ENCODE measurements around the gene GRHPR.
A peak's percentile ranks its signal among the peaks of the same experiment; 100 is the strongest.
"Not testable (repeated sequence)": the region's sequence is repeated elsewhere in the genome, so short reads cannot be mapped to it uniquely, and the experiment has no call there.

The GRHPR gene

GRCh38 chr9:37422289-37423104 is at the start of gene GRHPR:
Gene GRHPR (plus strand): TSS chr9:37422696. CDS start chr9:37422751, 55 bp downstream.
- peak; percentile 94 for DNase-seq
- peak; percentile 99 for ATAC-seq

- no peak for ATAC-seq
- no peak for DNase-seq
Measured at GRCh38 chr9:37372839-37373238, 49.7 kb upstream of the GRHPR start.

GRCh38 chr9:37373621-37374020 is 48.9 kb upstream of the GRHPR start:
- ATAC-seq (no peak), DNase-seq (no peak)

GRCh38 chr9:37374892-37375291 is 47.6 kb upstream of the GRHPR start:
- ATAC-seq (no peak), DNase-seq (peak; percentile 21)

GRCh38 chr9:37377688-37378612 is 44.5 kb upstream of the GRHPR start:
- DNase-seq, result no peak
- ATAC-seq, result peak; percentile 50

GRCh38 chr9:37378613-37379004 is 43.9 kb upstream of the GRHPR start:
- ATAC-seq (no peak), DNase-seq (no peak)

GRCh38 chr9:37379835-37380234 is 42.7 kb upstream of the GRHPR start:
- ATAC-seq (no peak), DNase-seq (no peak)

GRCh38 chr9:37380570-37380969 is 41.9 kb upstream of the GRHPR start:
- no peak for DNase-seq
- ATAC-seq, result no peak

GRCh38 chr9:37381094-37381741 is 41.3 kb upstream of the GRHPR start:
- ATAC-seq (no peak), DNase-seq (no peak)

GRCh38 chr9:37382161-37382981 is 40.1 kb upstream of the GRHPR start:
- ATAC-seq (no peak), DNase-seq (no peak)

GRCh38 chr9:37382982-37383357 is 39.5 kb upstream of the GRHPR start:
- ATAC-seq, result no peak

GRCh38 chr9:37383393-37383792 is 39.1 kb upstream of the GRHPR start:
- ATAC-seq, result no peak

More at GRCh38 chr9:37382982-37383357, 39.5 kb upstream of the GRHPR start:
- DNase-seq, result no peak

GRCh38 chr9:37383876-37384746 is 38.4 kb upstream of the GRHPR start:
- ATAC-seq (no peak), DNase-seq (no peak)

More at GRCh38 chr9:37383393-37383792, 39.1 kb upstream of the GRHPR start:
- no peak for DNase-seq

- DNase-seq (no peak), ATAC-seq (no peak)
Measured at GRCh38 chr9:37385286-37385685, 37.2 kb upstream of the GRHPR start.

- ATAC-seq, result no peak
- DNase-seq, result no peak
Measured at GRCh38 chr9:37386988-37387387, 35.5 kb upstream of the GRHPR start.

GRCh38 chr9:37390759-37391158 is 31.7 kb upstream of the GRHPR start:
- DNase-seq, result peak; percentile 46

GRCh38 chr9:37392272-37392671 is 30.2 kb upstream of the GRHPR start:
- ATAC-seq (no peak), DNase-seq (no peak)

More at GRCh38 chr9:37390759-37391158, 31.7 kb upstream of the GRHPR start:
- no peak for ATAC-seq

- no peak for ATAC-seq
- DNase-seq, result no peak
Measured at GRCh38 chr9:37395229-37395628, 27.3 kb upstream of the GRHPR start.

- ATAC-seq (no peak), DNase-seq (no peak)
Measured at GRCh38 chr9:37395663-37396062, 26.8 kb upstream of the GRHPR start.

GRCh38 chr9:37397948-37398347 is 24.5 kb upstream of the GRHPR start:
- ATAC-seq, DNase-seq: not testable (repeated sequence)
